Putamen (tissue), 1 donor: ENCODE data around the gene CEP85L.

ENCODE experiments used
- DNase-seq: peaks from one replicate; pipeline ENCODE4 v3.0.0-alpha.2; 2016; ENCODE audit warnings: low spot score

CEP85L gene

DNA sequence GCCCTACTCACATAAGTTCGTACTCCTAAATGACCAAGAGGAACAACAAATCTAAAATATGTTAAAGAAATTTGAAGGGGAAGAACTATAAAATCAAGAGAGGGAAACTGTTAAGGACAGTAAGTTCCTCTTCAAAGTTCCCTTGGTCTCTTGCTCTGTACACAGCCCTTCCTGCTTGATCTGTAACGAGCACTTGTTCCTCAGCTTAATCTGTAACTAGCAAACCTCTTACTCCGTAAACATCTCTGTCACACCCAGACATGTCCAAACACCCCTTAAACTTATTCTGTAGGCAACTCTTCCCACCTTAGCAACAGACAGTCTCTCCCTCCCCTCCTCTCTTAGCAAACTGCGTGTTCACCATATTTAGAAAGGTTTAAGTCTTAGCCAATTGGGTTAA lies 73.4 kb downstream of the CEP85L start:
- DNase-seq, result no peak

DNA sequence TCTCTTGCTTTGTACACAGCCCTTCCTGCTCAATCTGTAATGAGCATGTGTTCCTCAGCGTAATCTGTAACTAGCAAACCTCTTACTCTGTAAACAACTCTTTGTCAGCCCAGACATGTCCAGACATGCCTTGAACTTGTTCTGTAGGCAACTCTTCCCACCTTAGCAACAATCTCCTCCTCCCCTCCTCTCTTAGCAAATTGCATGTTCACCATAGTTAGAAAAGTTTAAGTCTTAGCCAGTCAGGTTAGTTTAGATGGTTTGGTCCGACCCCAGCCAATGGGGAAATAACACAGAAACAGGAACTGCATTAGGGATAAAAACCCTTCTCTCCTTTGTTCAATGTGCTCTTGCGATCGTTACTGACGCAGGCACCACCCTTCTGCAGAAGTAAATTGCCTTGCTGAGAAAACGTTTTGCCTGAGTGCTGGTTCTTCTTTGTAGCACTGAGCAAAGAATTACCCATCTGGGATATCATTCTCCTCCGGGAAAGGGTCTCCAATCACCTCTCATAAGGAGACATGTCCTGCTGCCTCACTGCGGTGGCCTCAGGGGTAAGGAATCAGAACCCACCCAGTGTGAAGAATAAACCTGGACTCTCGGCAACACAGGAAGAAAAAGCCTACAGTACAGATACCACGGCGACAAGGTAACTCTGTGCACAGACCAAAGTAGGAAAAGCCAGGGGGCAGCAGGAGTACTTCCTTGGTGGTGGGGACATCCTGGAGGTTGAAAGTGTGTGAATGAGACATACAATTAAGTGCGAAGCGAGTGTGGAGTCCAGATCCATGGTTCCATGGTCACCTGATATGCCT lies 77.1 kb downstream of the CEP85L start:
- no peak for DNase-seq

DNA sequence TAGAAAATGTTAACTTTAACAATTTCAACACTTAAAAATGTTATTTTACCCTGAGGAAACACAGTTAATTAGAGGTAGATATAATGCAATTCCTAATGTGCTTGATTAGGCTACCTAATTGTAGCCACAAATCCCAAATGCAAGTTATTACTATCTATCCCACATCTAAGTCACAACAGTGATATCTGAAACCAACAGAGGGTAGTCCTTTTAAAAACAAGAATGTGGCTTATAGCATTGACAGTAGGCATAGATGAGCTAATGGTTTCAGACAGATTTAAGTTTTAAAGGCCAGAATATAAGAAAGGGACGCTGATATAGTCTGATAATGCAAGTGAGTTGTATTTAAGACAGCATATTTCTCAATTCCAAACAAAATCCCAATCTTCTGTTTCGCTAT lies 80.3 kb downstream of the CEP85L start:
- no peak for DNase-seq

GRCh38 chr6:118569498-118569897 lies 81.9 kb downstream of the CEP85L start:
- no peak for DNase-seq

DNA sequence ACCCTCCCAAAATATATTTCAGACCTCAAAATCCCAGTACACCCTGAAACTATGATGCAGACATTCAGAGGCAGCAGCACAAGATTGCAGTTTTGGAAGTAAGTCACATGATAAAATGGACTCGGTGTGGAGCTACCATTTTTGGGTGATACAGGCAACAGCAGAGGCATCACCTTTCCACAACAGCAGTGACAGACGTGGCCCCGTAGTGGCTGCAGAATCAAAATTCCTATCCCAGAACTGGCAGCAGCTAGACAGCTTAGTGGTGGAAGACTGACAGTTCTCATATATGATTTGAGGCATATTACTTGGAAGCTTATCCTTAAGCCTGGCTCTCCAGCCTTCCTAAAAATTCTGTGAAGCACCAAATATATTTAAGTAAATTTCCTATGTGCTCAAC lies 83.4 kb downstream of the CEP85L start:
- no peak for DNase-seq

GRCh38 chr6:118565311-118565960 lies 86.0 kb downstream of the CEP85L start:
- peak; percentile 25 for DNase-seq

DNA sequence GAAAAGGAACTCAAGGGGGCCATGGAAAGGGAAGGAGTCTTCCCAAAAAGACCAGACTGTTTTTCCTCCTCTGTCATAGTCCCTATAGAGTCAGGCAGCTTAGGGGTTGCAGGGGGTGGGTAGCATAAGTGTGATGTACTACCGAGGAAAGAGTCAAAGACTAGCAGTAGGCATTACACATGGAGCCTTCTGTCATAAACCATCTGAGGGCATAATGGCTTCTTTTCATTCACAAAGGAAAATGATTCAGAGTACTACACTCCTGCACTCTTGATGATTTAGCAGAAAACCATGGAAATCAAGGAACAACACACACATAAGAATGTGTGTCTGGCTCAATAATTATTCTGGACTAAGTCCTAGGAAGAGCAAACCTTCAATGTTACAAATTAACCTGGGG lies 88.4 kb downstream of the CEP85L start:
- no peak for DNase-seq

DNA sequence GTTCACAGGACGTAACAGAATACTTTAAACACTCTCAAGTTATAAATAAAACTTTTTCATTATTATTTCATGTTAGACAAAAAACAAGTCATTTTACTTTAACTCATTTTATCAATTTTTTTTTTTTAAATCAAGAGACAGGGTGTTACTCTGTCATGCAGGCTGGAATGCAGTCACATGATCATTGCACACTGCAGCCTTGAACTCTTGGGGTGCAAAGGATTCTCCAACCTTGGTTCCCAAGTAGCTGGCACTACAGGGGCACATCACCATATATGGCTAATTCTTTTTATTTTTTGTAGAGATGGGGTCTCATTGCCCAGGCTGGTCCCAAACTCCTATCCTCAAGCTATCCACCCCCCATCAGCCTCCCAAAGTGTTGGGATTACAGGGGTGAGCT lies 89.1 kb downstream of the CEP85L start:
- no peak for DNase-seq

- DNase-seq, result no peak
Observed at GRCh38 chr6:118559659-118560058, 91.7 kb downstream of the CEP85L start.

- no peak for DNase-seq
Observed at GRCh38 chr6:118558464-118559217, 92.8 kb downstream of the CEP85L start.

- DNase-seq, result no peak
Observed at GRCh38 chr6:118554698-118555097, 96.7 kb downstream of the CEP85L start.

GRCh38 chr6:118553132-118553531 lies 98.3 kb downstream of the CEP85L start:
- no peak for DNase-seq

DNA sequence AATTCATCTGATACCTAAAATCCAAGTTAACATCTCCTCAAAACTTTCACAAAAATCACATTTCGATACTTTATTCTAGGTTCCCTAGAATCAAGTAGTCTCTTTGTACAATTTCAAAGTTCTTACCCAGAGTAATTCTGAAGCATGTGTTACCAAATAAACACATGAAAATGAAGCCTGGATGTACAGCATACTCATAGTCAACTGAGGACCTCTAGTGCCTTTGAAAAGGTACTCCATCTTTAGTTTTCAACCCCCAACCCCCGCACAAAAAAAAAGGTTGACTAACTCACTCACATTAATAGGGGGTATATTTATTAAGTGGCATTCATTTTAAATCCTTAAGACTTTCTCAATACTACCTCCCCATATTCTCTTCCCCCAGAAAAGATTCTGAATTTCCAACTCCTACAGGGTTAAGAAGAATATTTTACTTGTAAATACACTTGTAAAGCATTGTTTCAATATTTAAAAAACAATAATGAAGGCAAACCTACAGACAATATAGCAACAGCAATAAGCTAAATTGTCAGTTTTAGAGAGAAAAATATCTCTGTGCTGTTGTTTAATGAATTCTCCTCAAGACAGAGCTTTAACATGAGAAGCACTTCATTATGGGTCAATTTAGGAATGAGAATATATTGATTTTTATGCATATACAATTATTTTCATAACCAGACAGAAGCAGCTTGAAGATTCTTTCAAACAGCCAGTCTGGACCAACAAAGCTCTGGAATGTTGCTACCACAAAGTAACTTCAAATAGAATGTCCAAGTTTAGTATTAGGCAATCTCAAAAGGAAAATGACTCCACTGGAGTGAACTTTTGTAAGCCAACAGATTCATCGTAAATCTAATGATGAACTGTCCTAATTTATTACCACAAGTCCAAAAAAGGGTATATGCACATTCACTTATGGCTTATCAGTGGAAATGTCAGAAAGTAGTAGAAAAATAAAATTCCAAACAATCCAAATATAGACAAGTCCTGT lies 100.0 kb downstream of the CEP85L start:
- DNase-seq, result peak; percentile 37

DNA sequence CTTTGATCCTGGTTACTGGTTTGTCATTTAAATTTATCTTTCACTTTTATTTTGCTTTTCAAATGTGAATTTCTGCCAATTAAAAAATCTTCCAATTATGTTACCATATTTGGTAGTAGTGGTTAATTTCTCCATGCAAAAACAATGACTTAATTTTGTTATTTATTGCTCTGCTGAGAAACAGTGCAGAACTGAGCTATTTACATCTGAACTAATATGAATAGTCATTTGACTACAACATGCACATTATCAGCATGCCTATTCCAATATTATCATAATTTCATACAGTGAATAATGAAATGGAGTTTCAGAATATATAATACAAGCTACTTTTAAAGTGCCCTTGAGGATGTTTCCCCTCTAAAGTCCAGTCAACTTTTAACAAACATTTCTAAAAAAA lies 102.8 kb downstream of the CEP85L start:
- no peak for DNase-seq

DNA sequence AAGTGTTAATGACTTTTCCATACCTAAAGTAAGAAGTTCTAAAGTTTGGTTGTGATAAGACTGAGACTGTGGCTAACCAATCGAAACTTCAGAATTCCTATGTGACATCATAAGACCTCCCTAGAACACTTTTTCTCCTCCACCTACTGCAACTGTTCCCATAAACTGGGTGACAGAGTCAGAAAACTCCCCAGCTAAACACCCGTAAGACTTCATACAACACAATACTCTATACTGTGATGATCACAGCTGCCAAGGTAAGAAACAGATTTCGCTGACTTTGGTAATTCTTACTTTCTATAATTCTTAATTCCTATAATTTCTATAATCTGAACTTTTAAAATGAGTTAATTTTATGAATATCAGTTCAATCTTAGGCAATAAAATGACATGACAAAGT lies 103.3 kb downstream of the CEP85L start, which contains the start of gene PLN:
Gene PLN (plus strand): TSS at position 161 of the 400 bp plus-strand sequence. CDS start 10,626 bp downstream, outside the sequence.
- DNase-seq, result no peak

DNA sequence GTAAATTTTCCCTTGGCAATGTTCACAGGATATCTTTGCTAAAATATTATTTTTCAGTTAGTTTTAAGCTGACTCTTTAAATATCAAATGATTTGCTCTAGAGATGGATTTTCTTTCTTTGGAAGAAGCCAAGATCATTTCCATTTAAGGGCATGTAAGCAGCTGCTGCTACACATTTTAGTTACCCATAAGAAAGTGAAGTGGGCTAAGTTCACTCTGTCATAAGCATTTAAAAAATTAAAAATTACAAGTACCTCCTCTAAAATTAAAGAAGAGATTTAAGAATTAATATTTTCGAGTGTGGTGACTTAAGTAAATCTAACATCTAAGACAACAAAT lies 104.5 kb downstream of the CEP85L start:
- DNase-seq, result no peak

GRCh38 chr6:118546164-118546879 lies 105.1 kb downstream of the CEP85L start:
- no peak for DNase-seq

DNA sequence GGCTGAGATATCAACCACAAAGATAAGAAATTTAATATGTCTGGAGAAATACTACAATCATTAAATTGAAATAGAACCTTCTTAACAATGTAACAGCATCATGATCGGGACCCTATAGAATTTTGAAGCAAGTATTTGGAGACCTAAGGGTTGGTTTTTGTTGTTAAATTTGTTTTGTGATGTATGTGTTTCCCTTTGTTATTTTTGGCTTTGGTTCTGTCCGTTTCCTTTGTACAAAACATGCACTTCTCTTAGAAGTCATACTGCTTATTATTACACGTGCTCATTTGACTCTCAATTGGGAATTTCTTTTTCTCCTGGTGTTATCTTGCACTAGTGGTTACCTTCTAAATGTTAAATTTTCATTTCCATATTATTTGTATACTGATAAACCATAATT lies 107.3 kb downstream of the CEP85L start:
- DNase-seq, result no peak

GRCh38 chr6:118542184-118542952 lies 109.0 kb downstream of the CEP85L start:
- no peak for DNase-seq

DNA sequence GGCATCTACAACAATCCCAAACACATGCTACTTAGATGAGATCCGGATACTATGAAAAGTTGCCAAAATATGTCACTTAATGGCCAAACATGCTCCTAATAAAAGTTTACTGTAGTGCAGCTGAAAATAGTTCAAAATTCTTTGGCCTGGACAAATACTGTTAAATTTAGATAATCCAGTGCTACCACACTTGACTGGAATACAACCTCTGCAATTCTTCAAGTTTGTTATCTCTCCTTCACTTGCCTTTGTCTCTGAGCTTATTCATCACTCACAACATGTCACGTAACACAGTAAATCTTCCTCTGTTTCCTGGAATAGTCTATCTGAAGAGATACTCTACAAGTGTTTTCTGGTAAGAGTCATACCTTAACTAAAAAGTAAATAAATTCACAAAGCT lies 113.8 kb downstream of the CEP85L start:
- no peak for DNase-seq
